ENCODE measurements around the gene TLE3.

TLE3 gene

GRCh38 chr15:70068783-70069565 is 28.7 kb downstream of the TLE3 start:
- H3K4me3 ChIP-seq (ENCODE audit: low read depth, low read length), result no peak overlapping the region
- no peak for DNase-seq (ENCODE audit: low read depth)
- no peak for TF ChIP-seq CTCF (IDR thresholded peaks at IDR 0.05; ENCODE audit: low read depth, low read length, missing control alignments)

- TF ChIP-seq CTCF (IDR thresholded peaks at IDR 0.05; ENCODE audit: low read depth, low read length, missing control alignments), result no peak
Measured at GRCh38 chr15:70067681-70068080, 30.0 kb downstream of the TLE3 start.

GRCh38 chr15:70067011-70067410 is 30.7 kb downstream of the TLE3 start:
- DNase-seq (ENCODE audit: low read depth), result no peak
- no peak for TF ChIP-seq CTCF (IDR thresholded peaks at IDR 0.05; ENCODE audit: low read depth, low read length, missing control alignments)
- H3K4me3 ChIP-seq (ENCODE audit: low read depth, low read length), result no peak overlapping the region

More at GRCh38 chr15:70067681-70068080, 30.0 kb downstream of the TLE3 start:
- H3K4me3 ChIP-seq (ENCODE audit: low read depth, low read length), result no peak overlapping the region
- DNase-seq (ENCODE audit: low read depth), result no peak

GRCh38 chr15:70066447-70066846 is 31.3 kb downstream of the TLE3 start:
- no peak for DNase-seq (ENCODE audit: low read depth)
- H3K4me3 ChIP-seq (ENCODE audit: low read depth, low read length), result no peak overlapping the region
- no peak for TF ChIP-seq CTCF (IDR thresholded peaks at IDR 0.05; ENCODE audit: low read depth, low read length, missing control alignments)

GRCh38 chr15:70066004-70066403 is 31.7 kb downstream of the TLE3 start:
- no peak for DNase-seq (ENCODE audit: low read depth)
- no peak overlapping the region for H3K4me3 ChIP-seq (ENCODE audit: low read depth, low read length)
- TF ChIP-seq CTCF (IDR thresholded peaks at IDR 0.05; ENCODE audit: low read depth, low read length, missing control alignments), result no peak

GRCh38 chr15:70065006-70065722 is 32.6 kb downstream of the TLE3 start:
- DNase-seq (ENCODE audit: low read depth), result no peak
- H3K4me3 ChIP-seq (ENCODE audit: low read depth, low read length), result no peak overlapping the region
- no peak for TF ChIP-seq CTCF (IDR thresholded peaks at IDR 0.05; ENCODE audit: low read depth, low read length, missing control alignments)
